ENCODE data around the gene ATP8B2. TPM values are rescaled to one million over a fixed set of nuclear protein-coding genes. Genes with fewer than 3 reads are reported as not detected.
"Not testable (repeated sequence)": the region's sequence is repeated elsewhere in the genome, so short reads cannot be mapped to it uniquely, and the experiment has no call there.

The ATP8B2 gene
- total RNA-seq, 3 donors from 2014 or later = 34.5 to 64.8 (median 61.3) TPM

DNA sequence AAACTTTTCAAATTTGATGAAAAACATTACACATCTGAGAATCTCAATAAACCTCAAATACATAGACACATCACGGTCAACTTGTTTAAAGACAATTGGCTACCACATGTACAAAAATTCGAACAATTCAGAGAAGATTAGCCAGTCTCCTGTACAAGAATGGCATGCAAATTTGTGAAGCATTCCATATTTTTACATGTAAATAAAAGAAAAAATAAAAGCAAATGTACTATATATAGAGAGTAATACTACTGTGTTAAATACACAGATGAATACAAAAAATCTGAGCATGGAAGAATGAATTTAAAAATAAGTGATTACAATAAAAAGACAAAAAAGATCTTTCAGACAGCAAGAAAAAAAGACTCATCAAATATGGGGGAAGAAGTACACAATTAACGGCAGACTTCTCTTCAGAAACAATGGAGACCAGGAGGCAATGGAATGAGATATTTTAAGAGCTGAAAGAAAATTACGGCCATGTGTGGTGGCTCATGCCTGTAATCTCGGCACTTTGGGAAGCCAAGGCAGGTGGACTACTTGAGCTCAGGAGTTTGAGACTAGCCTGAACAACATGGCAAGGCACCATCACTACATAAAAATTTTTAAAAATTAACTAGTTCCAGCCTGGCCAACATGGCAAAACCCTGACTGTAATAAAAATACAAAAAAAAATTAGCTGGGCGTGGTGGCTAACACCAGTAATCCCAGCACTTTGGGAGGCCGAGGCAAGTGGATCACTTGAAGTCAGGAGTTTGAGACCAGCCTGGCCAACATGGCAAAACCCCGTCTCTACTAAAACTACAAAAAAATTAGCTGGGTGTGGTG lies 29.7 kb upstream of the ATP8B2 start:
- H3K4me1 ChIP-seq = no peaks in the 10 kb centered on the region
- H3K27me3 ChIP-seq = no peaks in the 10 kb centered on the region
- no peaks in the 10 kb centered on the region for H3K36me3 ChIP-seq
- no peak for DNase-seq (ENCODE audit: low spot score in 2 of 2)
- intact Hi-C loops (cut with DNase I; ENCODE audit: low total_unique reads) = no loop called here
- TF ChIP-seq POLR2A (IDR thresholded peaks at IDR 0.05) = no peak
- H3K9me3 ChIP-seq = peaks cover 27 to 29% of the 10 kb centered on the region in 2 donors
- H3K27ac ChIP-seq = no peak overlapping the region
- no peak overlapping the region for H3K4me3 ChIP-seq

DNA sequence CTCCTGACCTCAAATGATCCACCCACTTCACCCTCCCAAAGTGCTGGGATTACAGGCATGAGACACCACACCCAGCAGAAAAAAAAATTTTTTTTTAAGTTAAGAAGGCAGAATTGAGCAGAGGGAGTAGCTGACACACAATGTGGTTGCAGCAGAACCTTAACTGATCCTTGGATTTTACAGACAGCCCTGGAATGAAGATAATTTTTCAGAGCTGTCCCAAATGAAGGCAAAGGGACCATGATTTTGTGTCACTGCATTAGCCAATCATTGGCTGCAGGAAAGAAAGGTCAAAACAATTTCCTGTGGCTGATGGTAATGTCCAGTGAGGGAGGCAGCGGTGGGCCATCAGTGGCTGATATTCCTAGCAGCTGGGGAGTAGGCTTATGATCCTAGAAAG lies 23.7 kb upstream of the ATP8B2 start:
- Histone ChIP-seq H3K36me3 (no peaks in the 10 kb centered on the region), H3K4me1 (no peaks in the 10 kb centered on the region), H3K27ac (no peak overlapping the region), H3K9me3 (peaks cover 4 to 6% of the 10 kb centered on the region in 2 donors), H3K4me3 (no peak overlapping the region), H3K27me3 (no peaks in the 10 kb centered on the region)
- intact Hi-C loops (cut with DNase I; ENCODE audit: low total_unique reads) = no loop called here
- no peak for TF ChIP-seq CTCF (IDR thresholded peaks at IDR 0.05)
- TF ChIP-seq POLR2A (IDR thresholded peaks at IDR 0.05) = no peak
- no peak for TF ChIP-seq POLR2AphosphoS5 (IDR thresholded peaks at IDR 0.05)
- no peak for DNase-seq (ENCODE audit: low spot score in 2 of 2)

- TF ChIP-seq CTCF (IDR thresholded peaks at IDR 0.05) (no peak), POLR2A (IDR thresholded peaks at IDR 0.05) (no peak)
- DNase-seq (ENCODE audit: low spot score in 2 of 2) = no peak
- Histone ChIP-seq H3K9me3 (no peaks in the 10 kb centered on the region), H3K4me3 (no peak overlapping the region), H3K4me1 (no peaks in the 10 kb centered on the region), H3K27me3 (no peaks in the 10 kb centered on the region), H3K27ac (no peak overlapping the region), H3K36me3 (no peaks in the 10 kb centered on the region)
- intact Hi-C loops (cut with DNase I; ENCODE audit: low total_unique reads) = no loop called here
Observed at GRCh38 chr1:154304664-154305337, 20.5 kb upstream of the ATP8B2 start.

DNA sequence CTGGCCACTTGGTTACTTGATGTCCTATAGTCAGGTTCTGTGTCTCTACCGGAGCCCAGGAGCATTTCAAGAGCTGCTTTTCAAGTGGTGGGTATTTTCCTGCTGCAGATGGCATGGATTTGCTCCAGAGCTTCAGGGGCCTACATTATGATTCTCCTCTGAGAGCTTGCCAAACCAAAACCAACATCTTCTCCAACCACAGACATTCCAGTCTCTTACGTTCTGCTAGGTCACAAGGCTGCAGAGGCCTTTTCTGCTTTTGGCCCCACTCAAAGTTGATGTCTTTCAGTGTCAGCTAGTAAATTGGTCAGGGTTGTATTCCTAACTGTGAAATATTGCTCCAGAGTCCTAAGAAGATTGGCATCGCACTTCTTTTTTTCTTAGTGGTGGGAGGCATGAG lies 19.2 kb upstream of the ATP8B2 start:
- Histone ChIP-seq H3K27me3 (no peaks in the 10 kb centered on the region), H3K9me3 (no peaks in the 10 kb centered on the region), H3K4me1 (no peaks in the 10 kb centered on the region), H3K27ac (no peak overlapping the region), H3K4me3 (no peak overlapping the region), H3K36me3 (no peaks in the 10 kb centered on the region)
- TF ChIP-seq POLR2AphosphoS5 (IDR thresholded peaks at IDR 0.05) (no peak), CTCF (IDR thresholded peaks at IDR 0.05) (no peak), POLR2A (IDR thresholded peaks at IDR 0.05) (no peak)
- intact Hi-C loops (cut with DNase I; ENCODE audit: low total_unique reads) = no loop called here
- DNase-seq (ENCODE audit: low spot score in 2 of 2) = no peak

GRCh38 chr1:154307670-154308270 lies 17.6 kb upstream of the ATP8B2 start:
- H3K9me3 ChIP-seq; H3K4me3 ChIP-seq; H3K27ac ChIP-seq; H3K36me3 ChIP-seq; H3K4me1 ChIP-seq; DNase-seq (ENCODE audit: low spot score in 2 of 2); H3K27me3 ChIP-seq; intact Hi-C loops (cut with DNase I; ENCODE audit: low total_unique reads): not testable (repeated sequence)

DNA sequence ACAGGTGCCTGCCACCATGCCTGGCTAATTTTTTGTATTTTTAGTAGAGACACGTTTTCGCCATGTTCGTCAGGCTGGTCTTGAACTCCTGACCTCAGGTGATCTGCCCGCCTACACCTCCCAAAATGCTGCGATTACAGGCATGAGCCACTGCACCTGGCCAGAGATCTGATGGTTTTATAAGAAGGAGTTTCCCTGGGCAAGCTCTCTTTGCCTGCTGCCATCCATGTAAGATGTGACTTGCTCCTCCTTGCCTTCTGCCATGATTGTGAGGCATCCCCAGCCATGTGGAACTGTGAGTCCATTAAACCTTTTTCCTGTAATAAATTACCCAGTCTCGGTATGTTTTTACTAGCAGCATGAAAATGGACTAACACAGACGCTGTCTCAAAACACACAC lies 16.2 kb upstream of the ATP8B2 start:
- H3K27me3 ChIP-seq; H3K4me3 ChIP-seq; H3K36me3 ChIP-seq; H3K27ac ChIP-seq; DNase-seq (ENCODE audit: low spot score in 2 of 2); intact Hi-C loops (cut with DNase I; ENCODE audit: low total_unique reads); H3K9me3 ChIP-seq; H3K4me1 ChIP-seq: not testable (repeated sequence)

GRCh38 chr1:154312229-154313065 lies 12.9 kb upstream of the ATP8B2 start:
- H3K27me3 ChIP-seq; H3K4me1 ChIP-seq; H3K27ac ChIP-seq; DNase-seq (ENCODE audit: low spot score in 2 of 2); H3K4me3 ChIP-seq; H3K36me3 ChIP-seq; intact Hi-C loops (cut with DNase I; ENCODE audit: low total_unique reads): not testable (repeated sequence)
- peaks cover 5 to 17% of the 10 kb centered on the region in 2 donors for H3K9me3 ChIP-seq

Measured in breast epithelium (tissue), 4 donors.